Mesenchymal stem cell (in vitro differentiated cells and primary cell): ENCODE measurements around the gene CECR2.

Experiments used
- DNase-seq: peaks from one replicate; pipeline ENCODE4 v3.0.0-alpha.2; 2013
- H2AFZ ChIP-seq: one replicate; pipeline ENCODE4 v1.6.1; 2013; ENCODE audit warnings: low read depth, mild to moderate bottlenecking, control low read depth, inconsistent platforms, low read length, moderate library complexity
- H2AK5ac ChIP-seq: 2 replicates; pipeline ENCODE4 v1.6.1; 2013; ENCODE audit warnings: low read length, moderate library complexity, mild to moderate bottlenecking, inconsistent platforms; ENCODE audit not compliant: severe bottlenecking
- H2BK120ac ChIP-seq: one replicate; pipeline ENCODE4 v1.6.1; 2013; ENCODE audit warnings: low read depth, mild to moderate bottlenecking, inconsistent platforms, low read length, moderate library complexity
- H2BK12ac ChIP-seq, 2 experiments: one replicate each; pipeline ENCODE4 v1.6.1; 2013; ENCODE audit warnings: inconsistent platforms in 2 of 2, low read length in 2 of 2, mild to moderate bottlenecking in 2 of 2, moderate library complexity in 2 of 2, control low read depth in 1 of 2
- H2BK15ac ChIP-seq: one replicate; pipeline ENCODE4 v1.6.1; 2013; ENCODE audit warnings: mild to moderate bottlenecking, low read depth, inconsistent platforms; ENCODE audit not compliant: poor library complexity, severe bottlenecking
- H2BK5ac ChIP-seq: 2 replicates; pipeline ENCODE4 v1.6.1; 2013; ENCODE audit warnings: low read depth, mild to moderate bottlenecking, low read length, control low read depth, inconsistent platforms; ENCODE audit not compliant: poor library complexity, severe bottlenecking
- H3K14ac ChIP-seq, 2 experiments: one replicate each; pipeline ENCODE4 v1.6.1; 2013; ENCODE audit warnings: inconsistent platforms in 2 of 2, low read length in 2 of 2, control low read depth in 1 of 2, mild to moderate bottlenecking in 1 of 2, moderate library complexity in 1 of 2
- H3K18ac ChIP-seq, 2 experiments: one replicate each; pipeline ENCODE4 v1.6.1; 2013; ENCODE audit warnings: inconsistent platforms in 2 of 2, low read length in 2 of 2, control low read depth in 1 of 2, low read depth in 1 of 2, mild to moderate bottlenecking in 1 of 2
- H3K23ac ChIP-seq, 2 experiments: one replicate each; pipeline ENCODE4 v1.6.1; 2013; ENCODE audit warnings: inconsistent platforms in 2 of 2, low read length in 2 of 2, mild to moderate bottlenecking in 2 of 2, moderate library complexity in 2 of 2, control low read depth in 1 of 2
- H3K27ac ChIP-seq: 2 replicates; pipeline ENCODE4 v1.5.1; 2013; ENCODE audit warnings: mild to moderate bottlenecking, moderate library complexity, low read length, control low read depth, inconsistent platforms; ENCODE audit not compliant: poor library complexity, severe bottlenecking
- H3K27me3 ChIP-seq, 2 experiments: 2 replicates each; pipeline versions ENCODE4 v1.6.1 to v1.7.0; 2013; ENCODE audit warnings: low read length in 2 of 2, mild to moderate bottlenecking in 2 of 2, moderate library complexity in 2 of 2, control low read depth in 1 of 2, inconsistent platforms in 1 of 2; ENCODE audit not compliant: control insufficient read depth in 1 of 2, insufficient read depth in 1 of 2
- H3K36me3 ChIP-seq, 2 experiments: 2 replicates each; pipeline versions ENCODE4 v1.6.1 to v1.7.0; 2013; ENCODE audit warnings: low read length in 2 of 2, control low read depth in 1 of 2, inconsistent platforms in 1 of 2, low read depth in 1 of 2, mild to moderate bottlenecking in 1 of 2; ENCODE audit not compliant: insufficient read depth in 2 of 2, control insufficient read depth in 1 of 2
- H3K4ac ChIP-seq, 2 experiments: one replicate each; pipeline ENCODE4 v1.6.1; 2013; ENCODE audit warnings: inconsistent platforms in 2 of 2, low read length in 2 of 2, mild to moderate bottlenecking in 2 of 2, moderate library complexity in 2 of 2, control low read depth in 1 of 2, low read depth in 1 of 2
- H3K4me1 ChIP-seq: 2 replicates; pipeline ENCODE4 v1.6.1; 2013; ENCODE audit warnings: low read depth, low read length, control low read depth; ENCODE audit not compliant: control insufficient read depth, insufficient read depth
- H3K4me2 ChIP-seq: 2 replicates; pipeline ENCODE4 v1.6.1; 2013; ENCODE audit warnings: low read length, mild to moderate bottlenecking, inconsistent platforms; ENCODE audit not compliant: poor library complexity, severe bottlenecking
- H3K4me3 ChIP-seq, 2 experiments: 2 replicates each; pipeline versions ENCODE4 v1.5.1 to v1.7.0; 2013; ENCODE audit warnings: low read length in 2 of 2, mild to moderate bottlenecking in 2 of 2, control low read depth in 1 of 2, low read depth in 1 of 2; ENCODE audit not compliant: insufficient read depth in 1 of 2
- H3K79me1 ChIP-seq: replicated peaks from 2 replicates; pipeline ENCODE4 v1.6.1; 2013; ENCODE audit warnings: mild to moderate bottlenecking, control low read depth, low read length, inconsistent platforms; ENCODE audit not compliant: poor library complexity, severe bottlenecking
- H3K9ac ChIP-seq: 2 replicates; pipeline ENCODE4 v1.7.0; 2013; ENCODE audit warnings: mild to moderate bottlenecking, low read length, moderate library complexity
- H3K9me3 ChIP-seq: 2 replicates; pipeline ENCODE4 v1.7.0; 2013; ENCODE audit warnings: mild to moderate bottlenecking, low read length; ENCODE audit not compliant: control insufficient read depth
- H4K8ac ChIP-seq: one replicate; pipeline ENCODE4 v1.6.1; 2013; ENCODE audit warnings: inconsistent platforms, mild to moderate bottlenecking, low read length, moderate library complexity
- H4K91ac ChIP-seq: one replicate; pipeline ENCODE4 v1.6.1; 2013; ENCODE audit warnings: mild to moderate bottlenecking, low read length, inconsistent platforms
- WGBS: methylation state at CpG from one replicate; pipeline ENCODE4 v1.1.7; 2013; ENCODE audit warnings: mixed read lengths; 5-methylcytosine and 5-hydroxymethylcytosine counted together

CECR2 gene

GRCh38 chr22:17359501-17359900, 9.8 kb upstream of the CECR2 start:
- no peak overlapping the region for H2BK120ac ChIP-seq
- no peak overlapping the region for H2AK5ac ChIP-seq
- H3K4me1 ChIP-seq = no peaks in the 10 kb centered on the region
- H2BK12ac ChIP-seq = no peak overlapping the region
- H3K4ac ChIP-seq = no peak overlapping the region
- no peak overlapping the region for H3K18ac ChIP-seq
- WGBS = 45% methylated on average over 3 of the region's 4 CpGs
- H3K9ac ChIP-seq = no peak overlapping the region
- H3K4me3 ChIP-seq = no peak overlapping the region
- no peak overlapping the region for H3K4me2 ChIP-seq
- H2BK15ac ChIP-seq = no peak overlapping the region
- H3K36me3 ChIP-seq = no peaks in the 10 kb centered on the region
- no peaks in the 10 kb centered on the region for H3K79me1 ChIP-seq
- H4K8ac ChIP-seq = no peak overlapping the region
- no peaks in the 10 kb centered on the region for H3K9me3 ChIP-seq
- H2BK5ac ChIP-seq = no peak overlapping the region
- no peak overlapping the region for H3K23ac ChIP-seq
- H3K27me3 ChIP-seq = peaks cover 0 to 10% of the 10 kb centered on the region in 2 experiments
- no peak overlapping the region for H4K91ac ChIP-seq
- H3K27ac ChIP-seq = no peak overlapping the region
- no peak overlapping the region for H3K14ac ChIP-seq
- DNase-seq = no peak
- H2AFZ ChIP-seq = no peak overlapping the region

- Histone ChIP-seq H2AK5ac (no peak overlapping the region), H3K27me3 (peaks cover 46 to 53% of the 10 kb centered on the region in 2 experiments), H4K8ac (no peak overlapping the region), H3K9me3 (no peaks in the 10 kb centered on the region), H3K36me3 (no peaks in the 10 kb centered on the region), H3K4me2 (no peak overlapping the region), H3K9ac (no peak overlapping the region), H3K18ac (no peak overlapping the region), H3K4me1 (peaks cover 19% of the 10 kb centered on the region), H2AFZ (no peak overlapping the region), H2BK120ac (no peak overlapping the region), H4K91ac (no peak overlapping the region), H2BK12ac (no peak overlapping the region), H2BK5ac (no peak overlapping the region), H3K4ac (no peak overlapping the region), H3K14ac (no peak overlapping the region), H2BK15ac (no peak overlapping the region), H3K27ac (no peak overlapping the region), H3K4me3 (no peak overlapping the region), H3K23ac (no peak overlapping the region), H3K79me1 (no peaks in the 10 kb centered on the region)
- WGBS = 93% methylated on average over 13 of the region's 13 CpGs
- no peak for DNase-seq
These were observed 2.9 kb upstream of the CECR2 start for GRCh38 chr22:17366329-17366728.

DNA sequence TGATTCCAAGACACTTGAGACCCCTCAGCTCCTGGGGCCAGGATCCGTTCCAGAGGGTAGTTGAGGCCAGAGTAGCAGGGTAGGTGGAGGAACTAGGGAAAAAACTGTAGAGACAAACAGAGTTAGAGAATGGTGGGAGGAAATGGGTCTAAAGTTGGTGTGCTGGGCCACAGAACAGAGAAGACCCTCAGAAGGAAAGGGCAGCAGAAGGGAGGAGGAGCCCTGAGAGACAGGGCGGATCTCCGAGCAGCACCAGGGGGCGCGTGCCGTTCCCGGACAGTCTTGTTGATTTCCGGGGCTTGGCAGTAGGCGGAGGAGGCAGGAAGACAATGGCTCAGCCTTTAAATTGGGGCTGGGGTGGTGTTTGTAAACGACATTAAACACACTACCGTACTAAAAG, 2.4 kb upstream of the CECR2 start:
- Histone ChIP-seq H4K8ac (no peak overlapping the region), H3K27me3 (peaks cover 51 to 58% of the 10 kb centered on the region in 2 experiments), H3K4me1 (peaks cover 19% of the 10 kb centered on the region), H3K9me3 (no peaks in the 10 kb centered on the region), H3K27ac (no peak overlapping the region), H3K23ac (no peak overlapping the region), H3K9ac (no peak overlapping the region), H2AFZ (no peak overlapping the region), H3K4me3 (no peak overlapping the region), H3K79me1 (no peaks in the 10 kb centered on the region), H2AK5ac (no peak overlapping the region), H2BK5ac (no peak overlapping the region), H3K36me3 (no peaks in the 10 kb centered on the region), H3K18ac (no peak overlapping the region), H2BK12ac (no peak overlapping the region), H2BK120ac (no peak overlapping the region), H3K4ac (no peak overlapping the region), H3K4me2 (no peak overlapping the region), H4K91ac (no peak overlapping the region), H3K14ac (no peak overlapping the region), H2BK15ac (no peak overlapping the region)
- 22% methylated on average over 6 of the region's 11 CpGs for WGBS
- DNase-seq = no peak

GRCh38 chr22:17368144-17368543, 1.1 kb upstream of the CECR2 start:
- peaks cover 19% of the 10 kb centered on the region for H3K4me1 ChIP-seq
- no peak overlapping the region for H2AFZ ChIP-seq
- no peak overlapping the region for H2BK120ac ChIP-seq
- H2BK5ac ChIP-seq = no peak overlapping the region
- no peaks in the 10 kb centered on the region for H3K79me1 ChIP-seq
- H3K4me3 ChIP-seq = no peak overlapping the region
- H2AK5ac ChIP-seq = no peak overlapping the region
- peaks cover 63 to 70% of the 10 kb centered on the region in 2 experiments for H3K27me3 ChIP-seq
- no peak overlapping the region for H4K91ac ChIP-seq
- WGBS = 4% methylated on average over 5 of the region's 7 CpGs
- no peak overlapping the region for H3K18ac ChIP-seq
- H3K9me3 ChIP-seq = no peaks in the 10 kb centered on the region
- DNase-seq = no peak
- H3K14ac ChIP-seq = no peak overlapping the region
- H2BK15ac ChIP-seq = no peak overlapping the region
- peak overlapping the region; percentile 51 for H3K4me2 ChIP-seq
- H3K9ac ChIP-seq = no peak overlapping the region
- H2BK12ac ChIP-seq = no peak overlapping the region
- H3K27ac ChIP-seq = no peak overlapping the region
- no peaks in the 10 kb centered on the region for H3K36me3 ChIP-seq
- H4K8ac ChIP-seq = no peak overlapping the region
- H3K23ac ChIP-seq = no peak overlapping the region
- H3K4ac ChIP-seq = no peak overlapping the region
